Measurements from ENCODE around the gene PRDM11. TPM values are rescaled to one million over a fixed set of nuclear protein-coding genes. Genes with fewer than 3 reads are reported as not detected.

PRDM11 gene
- total and polyA plus RNA-seq, 10 of the 15 experiments (the other 5 are each of a cell fraction or from before 2014, with no cell fraction given): 0.03 to 2.4 (median 0.53) TPM

DNA sequence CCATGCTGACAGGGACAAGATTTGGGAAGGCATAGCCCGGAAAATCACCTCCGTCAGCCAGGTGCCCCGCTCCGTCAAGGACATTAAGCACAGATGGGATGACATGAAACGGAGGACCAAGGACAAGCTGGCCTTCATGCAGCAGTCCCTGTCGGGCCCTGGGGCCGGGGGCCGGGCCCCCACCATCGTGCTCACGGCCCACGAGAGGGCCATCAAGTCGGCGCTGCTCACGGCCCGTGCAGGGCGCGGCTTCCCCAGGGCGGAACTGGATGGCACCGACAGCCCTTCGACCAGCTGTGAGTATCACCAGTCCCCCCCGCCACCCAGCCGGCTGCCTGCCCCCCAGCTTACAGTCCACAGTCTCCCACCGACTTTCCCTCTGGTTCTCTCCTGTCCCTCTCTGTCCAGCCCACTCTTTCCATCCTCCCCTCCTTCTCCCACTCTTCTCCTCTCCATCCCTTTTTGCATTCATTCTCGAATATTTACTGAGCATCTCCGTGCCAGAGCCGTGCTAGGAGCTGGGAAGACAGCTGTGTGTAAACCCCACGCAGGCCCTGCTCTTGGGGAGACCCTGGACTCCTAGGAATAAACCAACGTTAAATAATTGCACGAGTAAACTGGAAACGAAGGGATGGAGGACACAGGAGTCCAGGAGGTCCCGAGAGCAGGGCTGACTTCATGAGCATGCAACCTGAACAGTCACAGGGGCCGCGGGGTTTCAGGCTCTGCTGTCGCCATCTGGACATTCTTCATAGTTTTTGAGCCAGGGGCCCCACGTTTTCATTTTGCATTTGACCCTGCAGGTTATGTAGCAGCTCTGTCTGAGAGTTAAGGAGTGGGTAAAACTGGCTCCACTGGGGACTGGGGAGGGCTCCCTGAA is 62.8 kb downstream of the PRDM11 start:
- in situ Hi-C loops (cut with MboI) (no loop called here), intact Hi-C loops (cut with micrococcal nuclease; ENCODE audit: unreplicated experiment) (no loop called here)
- ChIA-PET CTCF (no interaction called here), SMC1A (ENCODE audit: uncharacterized antibody, unreplicated experiment) (no interaction called here), RAD21 (ENCODE audit: unreplicated experiment) (interaction anchor here (1.0 kb wide), 1 partner anchor 105 kb away, joined by 3 read pairs; no protein-coding TSS in a partner anchor), POLR2A (no interaction called here)
- Histone ChIP-seq H3K27ac (ENCODE audit: control insufficient read depth, insufficient read depth) (no peak overlapping the region), H3K79me2 (ENCODE audit: control insufficient read depth, insufficient read depth, low read length) (no peaks in the 10 kb centered on the region), H3K4me2 (ENCODE audit: control insufficient read depth, insufficient read depth) (no peak overlapping the region), H2AFZ (ENCODE audit: control insufficient read depth, low read depth, low read length) (no peak overlapping the region; the same call in none of the 2 replicates), H3K4me1 (ENCODE audit: control insufficient read depth, insufficient read depth, low read length) (no peaks in the 10 kb centered on the region), H3K4me3 (no peak overlapping the region), H3K9me3 (replicated peaks; ENCODE audit: control insufficient read depth, insufficient read depth, low read length) (no peaks in the 10 kb centered on the region), H3K27me3 (replicated peaks in 1 of 2; ENCODE audit: control insufficient read depth in 2 of 2, insufficient read depth in 2 of 2, low read length in 1 of 2) (no peaks in the 10 kb centered on the region), H3K36me3 (ENCODE audit: control insufficient read depth in 2 of 2, insufficient read depth in 2 of 2, low read length in 1 of 2) (no peaks in the 10 kb centered on the region; a peak in 1 of 4 replicates), H4K20me1 (ENCODE audit: control insufficient read depth, insufficient read depth) (no peaks in the 10 kb centered on the region), H3K9ac (ENCODE audit: control insufficient read depth, insufficient read depth, low read length) (no peak overlapping the region)
- BruUV-seq (replicated peaks): no TSS peak
- FAIRE-seq (no peak), DNase-seq (ENCODE audit: low read depth, low spot score) (no peak), ATAC-seq (no peak)
- TF ChIP-seq STAT3 (IDR thresholded peaks at IDR 0.05; ENCODE audit: low read depth, low read length): no peak
- no peak for TF ChIP-seq KDM1A (IDR thresholded peaks at IDR 0.05; ENCODE audit: borderline replicate concordance)
- no peak for TF ChIP-seq RFX5 (IDR thresholded peaks at IDR 0.05; ENCODE audit: low read depth, low read length)
- TF ChIP-seq ZSCAN29 (IDR thresholded peaks at IDR 0.05): no peak
- TF ChIP-seq, protein P1, sequence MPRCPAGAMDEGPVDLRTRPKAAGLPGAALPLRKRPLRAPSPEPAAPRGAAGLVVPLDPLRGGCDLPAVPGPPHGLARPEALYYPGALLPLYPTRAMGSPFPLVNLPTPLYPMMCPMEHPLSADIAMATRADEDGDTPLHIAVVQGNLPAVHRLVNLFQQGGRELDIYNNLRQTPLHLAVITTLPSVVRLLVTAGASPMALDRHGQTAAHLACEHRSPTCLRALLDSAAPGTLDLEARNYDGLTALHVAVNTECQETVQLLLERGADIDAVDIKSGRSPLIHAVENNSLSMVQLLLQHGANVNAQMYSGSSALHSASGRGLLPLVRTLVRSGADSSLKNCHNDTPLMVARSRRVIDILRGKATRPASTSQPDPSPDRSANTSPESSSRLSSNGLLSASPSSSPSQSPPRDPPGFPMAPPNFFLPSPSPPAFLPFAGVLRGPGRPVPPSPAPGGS (IDR thresholded peaks at IDR 0.05; ENCODE audit: borderline replicate concordance, insufficient read depth, low read depth, low read length, poor library complexity, severe bottlenecking): no peak
- TF ChIP-seq ATF7 (IDR thresholded peaks at IDR 0.05; ENCODE audit: low read depth): no peak
- TF ChIP-seq LARP7 (IDR thresholded peaks at IDR 0.05): no peak
- no peak for TF ChIP-seq NR2C2 (IDR thresholded peaks at IDR 0.05; ENCODE audit: borderline replicate concordance, control insufficient read depth, insufficient read length, low read depth)
- TF ChIP-seq ZNF24 (IDR thresholded peaks at IDR 0.05): no peak
- TF ChIP-seq ZNF622 (IDR thresholded peaks at IDR 0.05): no peak
- TF ChIP-seq, protein P2, sequence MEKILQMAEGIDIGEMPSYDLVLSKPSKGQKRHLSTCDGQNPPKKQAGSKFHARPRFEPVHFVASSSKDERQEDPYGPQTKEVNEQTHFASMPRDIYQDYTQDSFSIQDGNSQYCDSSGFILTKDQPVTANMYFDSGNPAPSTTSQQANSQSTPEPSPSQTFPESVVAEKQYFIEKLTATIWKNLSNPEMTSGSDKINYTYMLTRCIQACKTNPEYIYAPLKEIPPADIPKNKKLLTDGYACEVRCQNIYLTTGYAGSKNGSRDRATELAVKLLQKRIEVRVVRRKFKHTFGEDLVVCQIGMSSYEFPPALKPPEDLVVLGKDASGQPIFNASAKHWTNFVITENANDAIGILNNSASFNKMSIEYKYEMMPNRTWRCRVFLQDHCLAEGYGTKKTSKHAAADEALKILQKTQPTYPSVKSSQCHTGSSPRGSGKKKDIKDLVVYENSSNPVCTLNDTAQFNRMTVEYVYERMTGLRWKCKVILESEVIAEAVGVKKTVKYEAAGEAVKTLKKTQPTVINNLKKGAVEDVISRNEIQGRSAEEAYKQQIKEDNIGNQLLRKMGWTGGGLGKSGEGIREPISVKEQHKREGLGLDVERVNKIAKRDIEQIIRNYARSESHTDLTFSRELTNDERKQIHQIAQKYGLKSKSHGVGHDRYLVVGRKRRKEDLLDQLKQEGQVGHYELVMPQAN (conservative IDR thresholded peaks at IDR 0.05): no peak
- TF ChIP-seq GABPA (IDR thresholded peaks at IDR 0.05; ENCODE audit: low read depth): no peak
- no peak for TF ChIP-seq RELA (IDR thresholded peaks at IDR 0.05; ENCODE audit: borderline replicate concordance, partially characterized antibody)
- no peak for TF ChIP-seq NR2C1 (IDR thresholded peaks at IDR 0.05)
- no peak for TF ChIP-seq CEBPB (IDR thresholded peaks at IDR 0.05; ENCODE audit: borderline replicate concordance in 1 of 2, low read depth in 2 of 2, low read length in 2 of 2)
- no peak for TF ChIP-seq EP300 (IDR thresholded peaks at IDR 0.05; ENCODE audit: borderline replicate concordance in 1 of 2, control insufficient read depth in 1 of 2, low read depth in 2 of 2, low read length in 2 of 2)
- no peak for TF ChIP-seq TBL1XR1 (IDR thresholded peaks at IDR 0.05; ENCODE audit: low read depth, low read length)
- WGBS (ENCODE audit: insufficient coverage, insufficient replicate concordance, low lambda C conversion rate, missing lambda C conversion rate): 68% methylated on average over 33 of the region's 35 CpGs
